Retina (tissue), 1 donor: ENCODE data around the gene CACNG4.

Source experiments
- DNase-seq: peaks from one replicate; pipeline ENCODE4 v3.0.0-alpha.2; 2016

The CACNG4 gene

DNA sequence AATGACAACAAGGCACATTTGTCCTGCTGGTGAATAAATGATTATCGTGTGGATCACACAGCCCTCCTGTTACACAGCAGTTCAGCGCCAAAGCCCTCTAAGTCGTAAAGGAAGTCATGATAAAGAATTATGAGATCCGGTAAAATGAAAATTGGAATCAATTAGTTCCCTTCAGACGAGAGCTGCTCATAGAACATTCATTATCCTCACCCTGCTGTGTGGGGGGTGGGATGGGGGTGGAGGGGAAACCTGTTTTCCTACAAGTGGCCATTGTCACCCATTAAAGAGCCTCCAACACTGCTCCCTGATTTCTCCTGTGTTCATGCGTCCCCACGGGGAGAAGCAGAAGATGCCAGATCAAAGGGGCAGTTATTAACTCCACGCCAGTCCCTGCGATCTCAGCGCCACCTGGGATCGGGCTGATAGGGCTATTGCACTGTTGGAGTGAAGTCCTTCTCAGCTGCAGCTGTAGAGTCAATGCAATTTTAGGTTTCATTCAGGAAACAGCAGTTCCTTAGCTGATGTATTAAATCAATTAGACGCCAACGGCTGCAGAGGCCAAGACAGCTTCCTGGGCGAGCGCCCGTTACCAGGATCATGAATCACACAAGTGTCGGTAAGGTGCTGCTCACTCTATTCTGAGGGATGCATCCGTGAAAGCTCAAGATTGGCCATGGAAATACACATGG is 19.2 kb upstream of the CACNG4 start:
- no peak for DNase-seq

DNA sequence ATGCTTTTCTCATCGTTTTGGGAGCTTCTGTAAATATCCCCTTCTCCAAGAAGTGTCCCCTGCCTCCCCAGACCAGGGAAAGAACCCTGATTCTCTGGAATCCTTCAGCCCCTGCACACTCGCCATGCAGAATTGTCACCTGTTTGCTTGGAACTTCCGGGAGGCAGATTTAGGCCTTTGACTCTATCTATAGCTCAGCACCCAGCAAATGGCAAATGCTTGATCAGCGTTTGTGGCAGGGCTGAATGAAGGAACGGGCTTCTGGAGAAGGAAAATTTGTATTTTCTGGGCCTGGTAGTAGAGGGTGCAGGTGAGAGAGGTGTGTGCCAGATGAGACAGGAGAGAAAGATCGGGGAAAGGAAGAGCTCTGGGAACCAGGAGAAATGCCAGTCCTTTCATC is 18.3 kb upstream of the CACNG4 start:
- DNase-seq, result no peak

DNA sequence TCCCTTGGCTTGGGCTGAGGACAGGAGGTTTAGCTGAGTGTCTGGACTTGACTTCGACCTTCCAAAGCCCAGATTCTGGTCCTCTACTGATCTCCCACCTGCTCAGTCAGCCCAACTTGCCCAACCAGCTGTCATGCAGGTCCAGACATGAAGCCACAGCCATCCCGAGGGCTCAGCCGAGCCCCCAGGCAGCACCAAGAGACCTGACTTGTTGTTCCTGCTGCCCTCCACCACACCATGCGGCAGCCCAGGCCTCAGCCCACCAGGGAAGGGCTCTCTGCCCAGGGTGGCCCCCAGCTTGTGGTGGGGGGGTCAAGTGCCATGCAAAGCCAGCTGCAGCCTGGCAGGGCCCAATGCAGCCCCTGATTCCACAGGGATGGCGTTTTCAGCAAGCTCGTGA is 17.2 kb upstream of the CACNG4 start:
- DNase-seq, result no peak

- DNase-seq, result no peak
Observed at GRCh38 chr17:66948061-66948750, 16.3 kb upstream of the CACNG4 start.

DNA sequence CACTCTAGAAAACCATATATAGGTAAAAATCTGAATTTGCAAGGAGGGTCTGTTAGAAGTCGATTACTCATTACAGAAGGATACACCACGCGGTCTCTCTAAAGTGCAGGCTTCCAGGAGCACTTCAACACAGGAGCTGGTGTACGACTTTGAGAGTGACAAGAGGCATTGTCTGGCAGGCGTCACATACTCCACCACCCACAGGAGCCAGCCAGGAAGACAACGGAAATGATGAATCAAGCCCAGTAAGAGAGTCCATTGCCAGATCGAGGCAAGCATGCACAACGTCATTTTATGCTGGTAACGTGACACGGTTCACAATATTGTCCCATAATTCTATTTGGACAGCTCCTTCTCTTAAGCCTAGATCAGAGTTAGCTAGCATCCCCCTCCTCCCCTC is 15.0 kb upstream of the CACNG4 start:
- DNase-seq, result no peak

- DNase-seq, result no peak
Observed at GRCh38 chr17:66950325-66950724, 14.2 kb upstream of the CACNG4 start.

DNA sequence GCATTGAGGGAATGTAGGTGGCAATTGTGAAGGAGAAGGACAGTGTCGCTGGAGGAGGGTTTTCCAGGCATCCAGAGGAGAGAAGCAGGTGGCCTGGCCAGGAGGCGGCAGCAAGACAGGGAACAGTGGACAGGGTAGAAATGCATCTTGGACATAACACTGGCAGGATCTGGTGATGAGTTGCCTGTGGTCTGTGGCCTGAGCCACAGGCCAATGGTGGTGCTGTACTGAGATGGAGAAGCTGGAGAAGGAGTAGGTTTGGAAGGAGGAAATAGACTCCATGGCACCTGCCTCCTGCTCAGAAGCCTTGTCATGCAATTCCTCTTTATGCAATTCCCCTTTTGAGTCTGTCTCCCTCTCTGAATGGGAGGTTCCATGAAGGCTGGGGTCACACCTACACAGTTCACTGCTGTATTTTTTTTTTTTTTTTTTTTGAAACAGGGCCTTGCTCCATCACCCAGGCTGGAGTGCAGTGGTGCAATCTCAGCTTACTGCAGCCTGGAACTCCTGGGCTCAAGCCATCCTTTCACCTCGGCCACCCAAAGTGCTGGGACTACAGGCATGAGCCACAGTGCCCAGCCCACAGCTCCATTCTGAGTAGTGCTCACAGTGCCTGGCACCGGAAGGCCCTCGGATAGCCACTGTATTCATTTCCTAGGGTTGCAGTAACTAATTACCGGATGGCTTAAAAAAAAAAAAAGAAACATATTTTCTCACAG is 13.5 kb upstream of the CACNG4 start:
- no peak for DNase-seq

DNA sequence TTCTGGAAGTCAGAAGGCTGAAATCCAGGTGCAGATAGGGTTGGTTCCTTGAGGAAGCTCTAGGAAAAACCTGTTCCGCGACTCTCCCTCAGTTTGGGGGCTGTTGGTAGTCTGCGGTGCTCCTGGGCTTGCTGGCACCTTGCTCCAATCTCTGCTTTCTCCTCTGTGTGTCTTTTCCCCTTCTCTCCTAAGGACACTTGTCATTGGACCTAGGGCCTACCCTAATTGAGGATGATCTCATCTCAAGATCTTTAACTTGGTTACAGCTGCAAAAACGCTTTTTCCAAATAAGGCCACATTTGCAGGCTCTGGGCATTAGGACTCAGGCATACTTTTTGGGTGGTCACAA is 12.9 kb upstream of the CACNG4 start:
- DNase-seq, result no peak

- no peak for DNase-seq
Observed at GRCh38 chr17:66952031-66952524, 12.4 kb upstream of the CACNG4 start.

- DNase-seq, result peak; percentile 50
Observed at GRCh38 chr17:66952681-66953629, 11.6 kb upstream of the CACNG4 start.

DNA sequence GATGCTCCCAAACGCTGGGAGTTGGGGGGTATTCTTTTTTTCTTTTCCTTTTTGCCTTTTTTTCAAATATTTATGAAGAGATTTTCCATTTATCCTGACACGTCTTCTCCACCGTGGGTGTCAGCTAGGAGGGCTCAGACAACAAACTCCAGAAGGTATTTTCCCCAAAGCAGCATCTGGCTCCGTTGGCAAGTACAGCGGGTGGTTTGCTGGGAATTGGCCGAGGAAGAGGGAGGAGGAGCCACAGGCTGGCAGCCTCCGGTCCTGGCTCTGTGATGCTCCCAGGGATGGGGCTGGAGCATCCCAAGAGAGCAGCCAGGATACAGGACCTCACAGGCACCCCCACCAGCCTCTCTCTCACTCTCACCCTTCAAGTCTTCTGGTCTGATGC is 10.9 kb upstream of the CACNG4 start:
- peak; percentile 40 for DNase-seq

DNA sequence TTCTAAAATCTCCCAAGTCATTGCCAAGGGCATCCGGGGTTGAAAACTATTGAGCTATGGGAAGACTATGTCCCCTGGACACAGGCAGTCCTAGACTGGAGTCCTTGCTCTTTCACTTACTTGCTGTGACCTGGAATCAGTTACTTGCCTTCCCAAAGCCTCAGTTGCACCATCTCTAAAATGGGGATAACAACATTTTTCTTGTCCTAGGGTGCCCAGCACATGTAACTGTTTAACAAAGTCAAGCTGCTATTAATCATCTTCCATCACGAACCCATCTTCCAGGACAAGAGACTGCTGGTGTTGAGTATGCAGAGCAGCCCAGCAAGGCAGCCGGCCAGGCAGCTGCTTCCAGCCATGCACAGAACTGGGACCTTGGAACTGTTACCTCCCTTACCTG is 9.9 kb upstream of the CACNG4 start:
- DNase-seq, result no peak

DNA sequence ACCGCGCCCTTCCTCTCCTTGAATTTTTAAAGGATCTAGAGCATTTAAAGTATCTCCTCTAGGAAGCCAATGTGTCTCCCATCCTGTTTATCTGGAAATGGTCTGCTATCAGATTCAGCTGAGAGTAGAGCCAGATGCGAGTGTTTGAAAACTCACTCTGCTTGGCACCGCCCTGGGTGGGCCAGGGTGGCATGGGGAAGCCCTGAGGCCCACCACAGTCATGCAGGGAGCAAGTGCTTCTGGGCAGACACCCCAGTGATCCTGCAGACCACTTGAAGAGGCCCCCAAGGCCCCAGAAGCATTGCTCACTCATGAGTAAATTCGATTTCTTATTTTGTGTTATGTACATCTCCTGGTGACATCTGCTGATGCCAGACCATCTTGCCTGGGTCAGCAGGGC is 8.7 kb upstream of the CACNG4 start:
- no peak for DNase-seq

DNA sequence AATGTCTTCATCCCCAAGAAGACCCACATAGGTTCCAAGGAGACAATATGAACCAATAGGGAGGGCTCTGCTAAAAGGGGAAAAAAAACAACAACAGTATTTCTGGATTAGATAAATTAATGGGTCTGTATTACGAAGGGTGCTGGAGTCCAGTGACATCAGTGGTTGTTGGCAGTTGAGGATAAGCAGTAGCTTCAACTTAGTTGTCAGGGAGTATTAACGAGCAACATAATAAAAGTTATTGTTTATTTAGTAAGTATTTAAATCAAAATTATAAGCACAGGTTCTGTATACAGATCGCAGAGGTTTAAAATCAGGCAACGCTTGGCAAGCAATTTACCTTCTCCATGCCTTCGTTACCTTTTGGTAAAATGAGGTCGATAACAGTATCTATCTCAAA is 7.6 kb upstream of the CACNG4 start:
- no peak for DNase-seq

- no peak for DNase-seq
Observed at GRCh38 chr17:66957343-66957742, 7.2 kb upstream of the CACNG4 start.

DNA sequence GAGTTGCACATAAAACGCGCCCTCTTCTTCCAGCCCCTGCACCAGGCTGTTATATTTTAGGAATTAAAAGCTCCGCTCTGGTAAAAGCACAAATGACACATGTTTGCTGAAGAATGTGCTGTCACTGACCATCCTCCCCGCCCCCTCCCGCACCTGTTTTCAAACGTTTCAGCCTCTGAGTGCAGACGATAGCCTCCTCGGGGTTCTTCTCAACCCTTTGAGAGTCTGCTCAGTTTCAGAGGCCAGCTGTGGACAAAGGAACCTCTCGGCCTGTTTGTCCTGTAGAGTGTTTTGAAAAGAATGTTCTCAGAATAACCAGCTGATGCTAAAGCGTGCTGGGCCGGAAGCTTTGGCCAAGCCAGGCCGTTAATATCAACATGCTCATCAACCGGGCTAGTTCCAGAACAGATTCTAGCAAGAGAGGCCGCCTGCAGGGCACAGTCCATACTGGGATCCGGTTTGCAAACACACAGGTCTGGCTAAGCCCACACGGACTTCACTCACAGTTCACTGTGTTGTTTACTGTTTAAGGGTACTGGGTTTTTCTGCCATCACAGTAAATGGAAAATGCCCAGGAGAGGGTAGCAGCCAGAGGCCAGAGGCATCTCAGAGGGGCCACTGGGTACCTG is 6.4 kb upstream of the CACNG4 start:
- DNase-seq, result peak; percentile 44

- DNase-seq, result peak; percentile 27
Observed at GRCh38 chr17:66959641-66960375, 4.7 kb upstream of the CACNG4 start.

DNA sequence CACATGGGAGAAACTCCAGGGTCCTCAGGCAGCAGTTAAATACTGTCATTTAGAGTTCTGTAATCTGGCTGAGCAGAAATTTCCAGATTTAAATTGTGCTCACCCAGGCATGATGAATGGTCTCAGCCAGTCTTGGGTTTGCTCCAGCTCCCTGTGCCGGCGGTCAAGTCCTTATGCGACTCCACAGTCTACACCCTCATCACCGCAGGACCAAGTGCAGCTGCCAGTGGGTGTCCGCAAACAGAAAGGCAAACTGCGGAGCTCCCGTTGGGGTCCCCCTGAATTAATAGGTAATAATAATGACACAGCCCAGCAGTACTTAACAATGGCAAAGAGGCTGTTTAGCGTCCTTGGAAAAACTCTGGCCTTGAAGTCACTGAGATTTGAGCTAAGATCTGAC is 3.9 kb upstream of the CACNG4 start:
- no peak for DNase-seq

- DNase-seq, result no peak
Observed at GRCh38 chr17:66963521-66963908, 992 bp upstream of the CACNG4 start.

DNA sequence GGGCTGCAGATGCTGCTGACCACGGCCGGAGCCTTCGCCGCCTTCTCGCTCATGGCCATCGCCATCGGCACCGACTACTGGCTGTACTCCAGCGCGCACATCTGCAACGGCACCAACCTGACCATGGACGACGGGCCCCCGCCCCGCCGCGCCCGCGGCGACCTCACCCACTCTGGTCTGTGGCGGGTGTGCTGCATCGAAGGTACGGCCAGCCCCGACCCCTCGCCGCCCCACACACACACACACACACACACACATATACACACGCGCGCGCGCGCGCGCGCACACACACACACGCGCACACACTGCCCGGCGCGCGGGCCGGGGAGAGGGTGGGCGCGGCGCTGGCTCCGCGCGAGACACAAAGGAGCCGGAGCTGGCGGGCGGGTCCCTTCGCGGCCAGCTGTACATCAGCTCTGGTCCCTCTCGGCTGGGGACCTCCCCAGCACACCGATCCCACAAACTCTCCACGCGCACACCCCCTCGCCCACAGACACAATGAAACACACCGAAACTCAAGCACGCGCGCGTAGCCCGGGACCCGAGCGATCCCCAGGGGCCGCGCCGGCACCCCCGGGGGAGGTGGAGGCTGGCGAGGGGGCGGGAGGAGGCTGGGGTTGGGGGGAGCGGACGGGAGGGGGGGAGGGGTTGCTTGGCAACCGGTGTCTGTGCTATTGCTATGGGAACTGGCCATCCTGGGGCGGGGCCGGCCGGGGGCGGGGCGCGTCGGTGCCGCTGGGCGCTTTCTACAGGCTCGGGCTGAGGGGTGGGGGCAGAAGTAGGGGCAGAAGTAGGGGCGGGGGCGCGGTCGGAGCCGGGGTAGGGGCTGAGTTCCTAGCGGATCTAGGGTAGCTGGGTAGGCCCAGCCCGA is 658 bp downstream of the CACNG4 start:
- DNase-seq, result peak; percentile 95

DNA sequence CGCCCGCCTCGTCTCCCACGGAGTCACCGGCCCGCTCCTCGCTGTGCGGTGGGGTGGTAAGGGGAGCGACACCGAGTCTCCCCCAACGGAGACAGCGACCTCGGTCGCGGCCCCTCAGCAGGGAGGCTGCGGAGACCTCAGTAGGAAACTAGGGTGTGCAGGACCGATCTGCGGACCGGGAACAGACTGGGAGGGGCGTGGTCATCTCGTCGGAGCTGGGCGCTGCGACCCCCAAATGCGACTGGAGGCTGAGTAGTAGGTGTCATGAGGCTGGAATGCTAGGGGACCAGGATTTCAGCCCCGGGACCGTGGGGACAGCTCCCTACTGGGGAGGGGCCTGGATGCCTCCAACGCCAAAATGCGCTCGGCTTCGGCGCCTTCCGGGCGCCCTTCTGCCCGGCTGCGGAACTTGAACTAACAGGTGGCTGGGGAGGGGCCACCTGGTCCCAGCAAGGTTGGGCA is 1.3 kb downstream of the CACNG4 start:
- peak; percentile 77 for DNase-seq
